ENCODE results near the gene USB1. TPM values are rescaled to one million over a fixed set of nuclear protein-coding genes. Genes with fewer than 3 reads are reported as not detected.

USB1 gene
- total RNA-seq, 4 donors from 2014 or later, result 21.3 to 63.4 (median 45.2) TPM

- no peak overlapping the region for H3K27ac ChIP-seq
- no peaks in the 10 kb centered on the region for H3K36me3 ChIP-seq
- H3K4me3 ChIP-seq, result no peak overlapping the region
- no peak for DNase-seq
- 86% methylated on average over 8 of the region's 8 CpGs; no CpG with 5 or more reads in 1 of the 2 donors for WGBS, 2 donors (ENCODE audit: low coverage in 1 of 2)
- intact Hi-C loops (cut with DNase I; ENCODE audit: low total_unique reads) (loop anchor here (5.0 to 10.0 kb wide), 2 partner anchors 102 to 265 kb away; no protein-coding TSS in a partner anchor), in situ Hi-C loops (cut with MboI; ENCODE audit: low pct_ligation_motif_present in 1 of 4, low pct_unique_long_range_greater_than_20kb in 1 of 4, low sequenced_read_pairs in 3 of 4) (loop anchor here in 3 of 4 donors (5.0 to 25.0 kb wide), 6 partner anchors 105 to 642 kb away; partner anchors contain the start of gene CFAP20 (in 3 of the 3))
- H3K4me1 ChIP-seq, result peaks cover 18 to 37% (median 29%) of the 10 kb centered on the region in 4 donors
- no peaks in the 10 kb centered on the region for H3K27me3 ChIP-seq
- no peak for TF ChIP-seq EP300 (IDR thresholded peaks at IDR 0.05; ENCODE audit: low read depth)
- no peak for TF ChIP-seq POLR2AphosphoS5 (IDR thresholded peaks at IDR 0.05)
- no peak for TF ChIP-seq POLR2A (IDR thresholded peaks at IDR 0.05)
- TF ChIP-seq CTCF (IDR thresholded peaks at IDR 0.05), result no peak
- H3K9me3 ChIP-seq, result no peaks in the 10 kb centered on the region
These were observed 18.8 kb downstream of the USB1 start for GRCh38 chr16:58019866-58020538.

DNA sequence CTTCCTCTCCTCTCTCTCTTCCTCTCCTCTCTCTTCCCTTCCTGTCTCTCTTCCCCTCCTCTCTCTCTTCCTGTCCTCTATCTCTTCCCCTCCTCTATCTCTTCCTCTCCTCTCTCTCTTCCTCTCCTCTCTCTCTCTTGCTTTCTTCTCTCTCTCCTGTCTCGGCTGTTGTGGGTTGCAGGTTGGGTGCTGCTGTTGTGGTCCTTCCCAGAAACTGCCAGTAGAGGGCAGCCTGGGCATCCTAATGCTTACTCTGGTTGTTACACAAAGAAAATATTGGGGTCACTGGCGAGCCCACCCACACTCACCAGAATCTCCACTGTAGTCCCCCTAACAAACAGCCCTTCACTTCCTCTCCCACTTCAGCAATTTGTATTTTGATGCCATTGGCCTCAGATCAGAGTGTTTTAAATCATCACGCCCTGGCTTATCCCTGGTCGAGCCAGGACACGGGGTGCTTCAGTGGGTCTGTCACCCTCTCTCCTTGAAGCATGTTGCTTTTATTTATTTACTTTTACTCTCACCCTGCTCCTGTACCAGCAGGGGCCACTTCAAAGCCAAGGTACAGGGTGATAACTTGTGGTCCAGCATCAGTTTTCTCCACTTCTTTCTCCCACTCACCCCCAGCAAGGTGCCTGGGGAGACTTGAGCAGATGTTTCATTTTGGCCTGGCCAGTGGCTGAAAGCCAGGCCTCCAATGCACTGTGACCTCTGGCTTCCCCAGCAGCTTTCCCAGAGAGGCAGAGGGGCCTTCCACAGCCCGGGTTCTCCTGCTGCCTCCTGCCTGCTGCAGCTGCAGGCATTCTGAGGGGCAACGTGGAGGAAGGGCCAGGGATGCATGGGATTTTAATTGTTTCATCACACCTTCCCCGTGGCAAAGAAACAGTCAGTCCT is 19.7 kb downstream of the USB1 start:
- in situ Hi-C loops (cut with MboI; ENCODE audit: low pct_ligation_motif_present in 1 of 4, low pct_unique_long_range_greater_than_20kb in 1 of 4, low sequenced_read_pairs in 3 of 4) (loop anchor here in 3 of 4 donors (5.0 to 25.0 kb wide), 6 partner anchors 104 to 641 kb away; partner anchors contain the start of gene CFAP20 (in 2 of the 3)), intact Hi-C loops (cut with DNase I; ENCODE audit: low total_unique reads) (loop anchor here (5.0 kb wide), 1 partner anchor 101 kb away; no protein-coding TSS in a partner anchor)
- Histone ChIP-seq H3K27ac (no peak overlapping the region), H3K4me1 (peaks cover 18 to 41% (median 35%) of the 10 kb centered on the region in 4 donors), H3K36me3 (no peaks in the 10 kb centered on the region), H3K4me3 (no peak overlapping the region), H3K27me3 (no peaks in the 10 kb centered on the region), H3K9me3 (no peaks in the 10 kb centered on the region)
- WGBS, 2 donors (ENCODE audit: low coverage in 1 of 2), result 59 to 66% methylated on average over 4 to 8 of the region's 8 CpGs
- TF ChIP-seq CTCF (IDR thresholded peaks at IDR 0.05) (peak; percentile 74 to 87 (median 78)), POLR2AphosphoS5 (IDR thresholded peaks at IDR 0.05) (no peak)
- DNase-seq, result peak; percentile 72

DNA sequence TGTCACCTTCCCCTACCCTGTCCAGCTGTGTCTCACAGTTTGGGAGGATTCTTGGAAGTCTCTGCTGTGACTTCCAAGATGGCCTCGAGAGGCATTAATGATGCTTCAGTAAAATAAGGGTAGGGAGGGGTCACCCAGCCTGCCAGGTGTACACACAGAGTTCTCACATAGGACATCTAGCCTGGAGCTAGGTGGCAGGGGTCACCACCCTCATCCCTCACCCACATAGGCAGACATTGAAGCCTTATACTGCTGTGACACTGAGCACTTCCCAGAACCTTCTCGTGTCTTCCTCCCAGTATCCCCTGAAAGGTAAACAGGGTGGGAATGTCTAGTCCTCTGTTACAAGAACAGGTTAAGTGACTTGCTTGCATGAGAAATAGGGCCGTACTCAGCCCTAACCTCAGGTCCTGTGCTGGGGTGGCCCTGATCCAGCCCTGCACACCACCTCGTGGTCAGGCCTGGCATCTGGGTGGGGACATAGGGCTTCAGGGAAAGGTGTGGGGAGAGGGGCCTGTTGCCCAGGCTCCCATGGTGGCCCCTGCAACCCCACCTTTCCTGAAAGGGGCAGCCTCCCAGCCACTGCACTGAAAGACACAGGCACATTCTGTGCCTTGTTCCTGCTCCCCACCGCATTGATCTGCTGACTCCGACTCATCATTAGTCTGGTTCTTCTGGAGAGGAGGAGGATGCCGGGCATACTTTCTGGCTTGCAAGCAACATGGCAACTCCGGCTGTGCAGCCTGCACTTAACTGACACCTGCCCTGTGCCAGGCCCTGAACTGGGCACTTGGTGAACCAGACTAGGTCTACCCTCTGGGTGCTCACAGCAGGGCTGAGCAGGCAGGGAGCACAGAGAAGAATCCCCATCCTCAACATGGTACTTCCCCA is 20.7 kb downstream of the USB1 start:
- Histone ChIP-seq H3K9me3 (no peaks in the 10 kb centered on the region), H3K4me1 (peaks cover 18 to 48% (median 40%) of the 10 kb centered on the region in 4 donors), H3K27me3 (no peaks in the 10 kb centered on the region), H3K36me3 (no peaks in the 10 kb centered on the region), H3K4me3 (no peak overlapping the region), H3K27ac (peak overlapping the region; percentile 92 to 97 (median 95))
- in situ Hi-C loops (cut with MboI; ENCODE audit: low pct_ligation_motif_present in 1 of 4, low pct_unique_long_range_greater_than_20kb in 1 of 4, low sequenced_read_pairs in 3 of 4) (loop anchor here in 3 of 4 donors (5.0 to 25.0 kb wide), 6 partner anchors 103 to 640 kb away; partner anchors contain the start of gene CFAP20 (in 2 of the 3)), intact Hi-C loops (cut with DNase I; ENCODE audit: low total_unique reads) (loop anchor here (5.0 kb wide), 1 partner anchor 100 kb away; no protein-coding TSS in a partner anchor)
- no peak for DNase-seq
- 74% methylated on average over 8 of the region's 8 CpGs; no CpG with 5 or more reads in 1 of the 2 donors for WGBS, 2 donors (ENCODE audit: low coverage in 1 of 2)
- TF ChIP-seq POLR2A (IDR thresholded peaks at IDR 0.05) (no peak), EP300 (IDR thresholded peaks at IDR 0.05; ENCODE audit: low read depth) (no peak), POLR2AphosphoS5 (IDR thresholded peaks at IDR 0.05) (no peak), CTCF (IDR thresholded peaks at IDR 0.05) (no peak)
